HG02943 (cell line): Measurements from ENCODE around the gene OR2V1.
"Not testable (repeated sequence)": the region's sequence is repeated elsewhere in the genome, so short reads cannot be mapped to it uniquely, and the experiment has no call there.

Experiments used
- ATAC-seq: cut with Tn5 transposase; IDR thresholded peaks from one replicate; pipeline ENCODE4 v1.9.1; 2021; ENCODE audit warnings: mild to moderate bottlenecking, low read depth, moderate library complexity; ENCODE audit not compliant: unreplicated experiment

OR2V1 gene, protein sequence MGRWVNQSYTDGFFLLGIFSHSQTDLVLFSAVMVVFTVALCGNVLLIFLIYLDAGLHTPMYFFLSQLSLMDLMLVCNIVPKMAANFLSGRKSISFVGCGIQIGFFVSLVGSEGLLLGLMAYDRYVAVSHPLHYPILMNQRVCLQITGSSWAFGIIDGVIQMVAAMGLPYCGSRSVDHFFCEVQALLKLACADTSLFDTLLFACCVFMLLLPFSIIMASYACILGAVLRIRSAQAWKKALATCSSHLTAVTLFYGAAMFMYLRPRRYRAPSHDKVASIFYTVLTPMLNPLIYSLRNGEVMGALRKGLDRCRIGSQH

DNA sequence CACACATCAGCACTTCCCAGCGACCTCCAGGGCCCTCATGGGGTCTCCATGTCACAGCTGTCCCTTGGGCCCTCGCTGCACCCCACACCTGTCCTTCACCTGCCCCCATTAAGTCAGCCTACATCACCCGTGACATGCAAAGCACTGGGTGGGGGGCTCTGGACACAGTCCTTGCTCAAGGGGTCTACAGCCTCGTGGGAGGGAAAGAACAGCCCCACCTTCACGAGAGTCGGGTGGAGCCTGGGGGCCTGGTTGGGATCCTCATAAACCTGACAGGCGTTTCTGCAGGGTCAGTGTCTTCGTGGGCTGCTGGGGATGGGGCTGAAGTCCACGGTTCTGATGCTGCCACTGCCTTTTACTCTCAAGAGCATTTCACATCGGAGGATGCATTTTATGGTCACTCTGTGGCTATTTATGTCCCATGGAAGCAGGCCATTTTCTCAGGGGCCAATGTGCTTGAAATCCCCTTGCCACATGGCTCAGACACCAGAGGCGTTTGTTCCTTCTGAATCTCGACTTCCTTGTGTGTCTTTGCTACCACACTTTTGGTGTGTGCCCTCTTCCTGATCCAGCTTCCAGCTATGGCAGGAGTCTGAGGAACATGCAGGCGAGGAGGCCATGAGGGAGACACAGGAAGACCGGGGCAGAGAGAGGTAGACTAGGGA, at the start of gene OR2V1:
OR2V1 (minus strand) TSS at position 338 of the 665 bp plus-strand sequence. CDS start 5,865 bp downstream, outside the sequence.
- no peak for ATAC-seq

DNA sequence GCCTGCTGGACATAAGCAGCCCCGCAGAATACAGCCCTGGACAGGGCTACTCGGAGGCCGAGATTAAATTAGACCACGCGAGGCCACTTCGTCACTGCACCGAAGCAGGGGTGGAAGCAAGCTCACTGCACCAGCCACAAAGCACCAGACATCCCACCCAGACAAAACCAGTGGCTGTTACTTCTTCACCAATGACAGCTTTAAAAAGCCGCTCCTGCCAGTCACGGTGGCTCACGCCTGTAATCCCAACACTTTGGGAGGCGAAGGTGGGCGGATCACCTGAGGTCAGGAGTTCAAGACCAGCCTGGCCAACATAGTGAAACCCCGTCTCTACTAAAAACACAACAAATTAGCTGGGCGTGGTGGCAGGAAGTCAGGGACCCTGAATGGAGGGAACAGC, 46.6 kb upstream of the OR2V1 start:
- not testable (repeated sequence) for ATAC-seq

DNA sequence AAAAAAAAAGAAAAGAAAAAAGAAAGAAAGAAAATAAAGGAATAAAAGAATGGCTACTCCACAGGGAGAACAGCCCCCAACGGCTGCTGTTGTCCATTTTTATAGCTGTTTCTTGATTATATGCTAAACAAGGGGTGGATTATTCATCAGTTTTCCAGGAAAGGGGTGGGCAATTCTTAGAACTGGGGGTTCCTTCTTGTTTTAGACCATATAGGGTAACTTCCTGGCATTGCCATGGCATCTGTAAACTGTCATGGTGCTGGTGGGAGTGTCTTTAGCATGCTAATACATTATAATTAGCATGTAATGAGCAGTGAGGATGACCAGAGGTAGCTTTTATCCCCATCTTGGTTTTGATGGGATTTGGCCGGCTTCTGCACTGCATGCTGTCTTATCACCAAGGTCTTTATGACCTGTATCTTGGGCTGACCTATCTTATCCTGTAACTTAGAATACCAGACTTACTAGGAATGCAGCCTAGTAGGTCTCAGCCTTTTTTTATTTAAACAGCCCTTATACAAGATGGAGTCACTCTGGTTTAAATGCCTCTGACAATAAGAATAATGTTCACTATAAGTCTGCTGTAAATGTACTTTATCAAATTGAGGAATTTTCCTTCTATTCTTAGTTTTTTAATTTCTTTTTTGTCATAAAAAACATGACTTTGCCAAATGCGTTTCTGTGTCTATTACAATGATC, 45.4 kb upstream of the OR2V1 start:
- ATAC-seq: no peak

DNA sequence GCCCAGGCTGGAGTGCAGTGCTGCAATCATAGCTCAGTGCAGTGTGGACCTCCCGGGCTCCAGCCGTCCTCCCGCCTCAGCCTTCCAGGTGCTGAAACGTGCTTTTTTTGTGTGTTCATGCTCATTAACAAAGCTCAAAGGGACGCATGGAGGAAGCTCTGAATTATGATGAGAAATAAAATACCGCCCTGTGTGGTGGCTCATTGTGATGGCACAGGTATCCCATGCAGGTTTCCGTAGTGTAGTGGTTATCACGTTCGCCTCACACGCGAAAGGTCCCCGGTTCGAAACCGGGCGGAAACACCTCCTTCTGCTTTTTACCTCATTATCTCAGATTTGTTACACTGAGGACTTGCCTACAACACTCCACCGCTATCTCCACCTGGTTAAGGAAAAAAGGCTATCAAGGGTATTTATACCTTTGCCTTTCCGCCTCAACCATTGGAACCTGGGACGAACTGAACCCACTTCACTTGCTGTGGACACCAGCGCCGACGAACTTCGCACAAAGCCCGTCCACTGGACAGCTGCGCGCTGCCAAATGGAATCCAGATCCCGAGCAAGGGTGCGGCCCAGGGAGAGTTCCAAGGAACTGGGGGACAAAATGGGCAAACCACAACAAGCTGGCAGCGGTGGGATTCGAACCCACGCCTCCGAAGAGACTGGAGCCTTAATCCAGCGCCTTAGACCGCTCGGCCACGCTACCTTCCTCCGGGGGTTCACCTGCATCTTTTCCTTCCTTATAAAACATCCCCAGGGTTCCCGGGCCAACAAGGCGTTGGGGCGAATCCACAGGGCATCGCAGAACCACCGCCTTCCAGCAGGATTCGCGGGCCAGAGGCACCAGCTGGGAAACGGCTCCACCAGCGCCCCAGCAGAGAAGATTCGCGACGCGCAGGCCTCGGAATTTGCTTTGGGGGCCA, 42.7 kb upstream of the OR2V1 start:
- ATAC-seq: no peak

DNA sequence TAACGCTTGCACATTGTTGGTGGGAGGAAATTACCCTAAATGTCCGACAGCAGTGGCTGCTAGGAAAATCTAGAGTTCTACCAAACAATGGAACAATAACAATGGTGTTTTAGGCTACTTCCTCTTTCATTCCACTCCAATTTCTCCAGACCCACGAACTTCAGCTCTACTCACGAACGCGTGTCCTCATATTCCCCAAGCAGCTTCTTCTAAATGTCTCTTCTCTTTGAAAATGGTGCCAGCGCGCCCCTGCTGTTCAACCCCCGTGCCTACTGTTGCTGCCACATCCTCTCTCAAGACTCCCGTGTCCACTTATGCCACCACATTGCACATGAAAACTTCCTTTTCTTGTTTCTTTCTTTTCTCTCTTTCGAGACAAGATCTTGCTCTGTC, 42.1 kb upstream of the OR2V1 start:
- no peak for ATAC-seq

DNA sequence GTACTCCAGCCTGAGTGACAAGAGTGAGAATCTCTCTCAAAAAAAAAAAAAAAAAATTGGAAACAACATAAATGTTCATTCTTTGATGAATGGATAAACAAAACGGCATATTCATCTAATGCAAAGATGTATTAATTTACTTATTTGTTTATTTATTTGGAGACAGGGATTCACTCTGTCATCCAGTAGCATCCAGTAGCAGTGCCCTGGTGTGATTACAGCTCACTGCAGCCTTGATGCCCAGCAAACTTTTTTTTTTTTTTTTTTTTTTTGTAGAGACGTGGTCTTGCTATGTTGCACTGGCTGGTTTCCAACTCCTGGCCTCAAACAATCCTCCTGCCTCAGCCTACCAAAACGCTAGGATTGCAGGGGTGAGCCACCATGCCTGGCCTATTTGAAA, 40.8 kb upstream of the OR2V1 start:
- no peak for ATAC-seq

DNA sequence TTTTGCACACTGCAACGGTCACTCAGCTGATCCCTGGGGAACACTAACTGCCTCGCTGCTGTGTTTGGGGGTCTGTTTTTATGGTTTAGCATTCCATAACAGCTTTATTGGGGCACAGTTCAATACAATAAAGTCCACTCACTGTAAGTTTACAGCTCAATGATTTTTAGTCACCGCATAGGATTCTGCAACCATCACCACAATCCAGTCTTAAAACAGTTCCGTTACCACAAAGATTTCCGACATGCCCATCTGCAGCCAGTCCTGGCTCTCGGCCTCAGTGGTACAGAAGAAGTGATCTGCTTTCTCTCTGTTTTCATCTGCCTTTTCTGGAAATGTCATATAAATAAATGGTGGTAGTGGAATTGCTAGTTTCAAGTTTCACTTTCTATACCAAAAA, 40.0 kb upstream of the OR2V1 start:
- ATAC-seq: no peak

DNA sequence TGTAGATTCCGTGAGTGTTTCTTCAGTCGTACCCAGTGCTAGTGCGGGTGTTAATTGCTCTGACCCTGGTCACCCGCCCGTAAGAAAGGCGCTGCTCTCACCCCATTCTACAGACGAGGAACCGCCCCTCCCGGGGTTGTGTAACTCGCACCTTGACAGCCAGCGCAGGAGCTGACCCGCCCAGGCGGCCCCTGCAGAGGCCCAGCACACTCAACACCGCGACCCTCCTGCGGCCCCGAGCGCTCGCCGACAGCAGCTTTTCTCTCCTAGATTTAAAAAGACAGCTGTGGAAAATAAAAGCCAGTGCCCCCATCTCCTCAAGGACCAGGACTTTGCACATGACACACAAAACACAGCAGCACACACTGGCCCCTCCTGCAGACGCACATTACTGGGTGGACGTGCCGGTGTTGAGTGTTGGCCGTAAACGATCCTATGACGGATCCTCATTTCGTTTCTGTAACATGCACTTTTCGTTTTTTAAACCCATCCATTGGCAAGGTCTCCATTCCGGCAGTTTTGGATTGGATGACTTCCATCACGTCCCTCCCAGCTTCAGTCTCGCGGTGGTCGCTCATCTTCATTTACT, 39.4 kb upstream of the OR2V1 start:
- ATAC-seq: no peak

DNA sequence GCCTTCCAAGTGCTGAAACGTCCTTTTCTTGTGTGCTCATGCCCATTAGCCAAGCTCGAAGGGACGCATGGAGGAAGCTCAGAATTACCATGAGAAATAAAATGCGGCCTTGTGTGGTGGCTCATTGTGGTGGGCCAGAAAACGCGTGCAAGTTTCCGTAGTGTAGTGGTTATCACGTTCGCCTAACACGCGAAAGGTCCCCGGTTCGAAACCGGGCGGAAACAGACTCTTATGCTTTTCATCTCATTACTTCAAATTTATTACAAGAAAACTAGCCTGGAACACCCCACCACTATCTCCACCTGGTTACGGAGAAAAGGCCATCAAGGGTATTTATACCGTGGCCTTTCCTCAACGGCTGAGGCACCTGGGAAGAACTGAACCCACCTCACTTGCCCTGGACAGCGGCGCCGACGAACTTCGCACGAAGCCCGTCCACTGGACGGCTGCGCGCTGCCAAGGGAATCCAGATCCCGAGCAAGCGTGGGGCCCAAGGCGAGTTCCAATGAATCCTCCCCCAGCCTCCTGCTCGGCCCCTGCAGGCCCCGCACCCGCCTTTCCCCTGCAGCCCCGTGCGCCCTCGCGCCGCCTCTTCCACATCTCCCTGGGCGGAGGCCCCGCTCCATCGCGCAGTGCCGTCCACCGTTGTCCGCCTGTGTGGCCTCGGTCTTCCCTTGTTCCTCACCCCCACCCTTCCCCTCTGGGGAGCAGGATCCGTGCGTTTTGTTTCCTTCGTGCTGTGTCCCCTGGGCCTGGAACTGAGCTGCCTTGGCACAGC, 38.7 kb upstream of the OR2V1 start:
- ATAC-seq: not testable (repeated sequence)

DNA sequence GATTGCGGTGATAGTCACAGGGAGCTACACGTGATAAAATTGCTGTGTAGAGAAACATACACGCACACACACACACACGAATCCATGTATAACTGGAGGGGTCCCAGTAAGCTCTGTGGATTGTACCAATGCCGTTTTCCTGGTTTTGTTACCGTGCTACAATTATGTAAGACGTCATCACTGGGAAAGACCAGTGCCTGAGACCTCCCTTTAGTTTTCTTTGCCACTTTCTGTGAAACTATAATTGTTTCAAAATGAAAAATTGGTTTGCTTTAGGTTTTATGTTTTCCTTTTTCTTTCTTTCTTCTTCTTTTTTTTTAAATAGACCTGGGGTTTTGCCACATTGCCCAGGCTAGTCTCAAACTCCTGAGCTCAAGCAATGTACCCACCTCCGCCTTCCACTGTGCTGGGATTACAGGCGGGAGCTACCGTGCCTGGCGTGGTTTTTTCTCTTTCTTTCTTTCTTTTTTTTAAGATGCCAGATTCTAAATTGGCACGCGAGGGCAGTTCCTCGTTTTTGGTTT, 37.7 kb upstream of the OR2V1 start:
- no peak for ATAC-seq

DNA sequence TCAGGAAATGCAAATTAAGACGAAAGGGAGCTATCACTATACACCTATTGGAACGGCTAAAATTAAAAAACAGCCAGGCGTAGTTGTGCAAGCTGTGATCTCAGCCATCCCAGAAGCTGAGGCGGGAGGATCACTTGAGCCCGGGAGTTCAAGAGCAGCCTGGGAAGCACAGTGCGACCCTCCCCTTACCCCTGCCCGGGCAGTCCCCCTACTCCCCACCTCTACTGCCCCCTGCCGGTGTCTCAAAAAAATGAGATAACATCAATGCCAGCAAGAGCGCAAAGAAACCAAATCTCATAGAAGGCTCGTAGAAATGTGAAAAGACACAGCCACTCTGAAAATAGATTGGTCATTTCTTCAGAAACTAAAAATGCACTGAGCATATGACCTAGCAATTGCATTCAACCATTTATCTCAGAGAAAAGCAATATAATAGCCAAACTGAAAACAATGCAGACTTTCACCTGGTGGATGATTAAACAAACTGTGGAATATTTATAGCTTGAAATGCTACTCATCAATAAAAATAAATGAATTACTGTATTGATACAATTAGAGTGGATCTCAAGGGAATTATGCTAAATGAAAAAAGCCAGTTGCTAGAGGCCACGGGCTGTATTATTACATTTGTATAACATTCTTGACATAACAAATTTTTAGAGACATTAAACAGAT, 37.0 kb upstream of the OR2V1 start:
- no peak for ATAC-seq

DNA sequence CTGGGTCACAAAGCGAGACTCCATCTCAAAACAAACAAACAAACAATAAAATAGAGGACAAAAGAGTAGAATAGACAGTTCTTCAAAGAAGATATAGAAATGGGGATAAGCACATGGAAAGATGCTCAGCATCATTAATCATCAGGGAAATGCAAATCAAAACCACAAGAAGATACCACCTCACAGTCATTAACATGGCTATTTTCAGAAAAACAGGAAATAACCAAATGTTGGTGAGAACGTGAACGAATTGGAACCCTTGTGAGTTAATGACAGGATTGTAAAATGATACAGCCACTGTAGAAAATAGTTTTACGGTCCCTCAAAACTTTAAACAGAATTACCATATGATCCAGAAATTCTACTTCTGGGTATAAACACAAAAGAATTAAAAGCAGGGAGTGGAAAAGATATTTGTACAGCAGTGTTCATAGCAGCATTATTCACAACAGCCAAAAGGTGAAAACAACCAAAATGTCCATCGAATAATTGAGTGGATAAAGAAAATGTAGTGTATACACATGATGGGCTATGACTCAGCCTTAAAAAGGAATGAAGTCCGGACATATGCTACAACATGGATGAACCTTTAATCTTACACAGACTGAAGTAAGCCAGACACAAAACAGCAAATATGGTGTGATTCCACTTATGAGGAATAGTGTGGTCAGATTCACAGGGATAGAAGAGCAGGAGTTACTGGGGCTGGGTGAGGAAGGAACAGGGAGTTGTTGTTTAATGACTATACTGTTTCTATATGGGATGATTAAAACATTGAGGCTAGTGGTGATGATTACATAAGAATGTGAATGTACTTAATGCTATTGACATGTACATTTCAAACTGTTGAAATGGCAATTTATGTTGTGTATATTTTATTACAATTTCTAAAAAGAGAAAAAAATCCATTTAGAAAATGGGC, 36.1 kb upstream of the OR2V1 start:
- no peak for ATAC-seq

DNA sequence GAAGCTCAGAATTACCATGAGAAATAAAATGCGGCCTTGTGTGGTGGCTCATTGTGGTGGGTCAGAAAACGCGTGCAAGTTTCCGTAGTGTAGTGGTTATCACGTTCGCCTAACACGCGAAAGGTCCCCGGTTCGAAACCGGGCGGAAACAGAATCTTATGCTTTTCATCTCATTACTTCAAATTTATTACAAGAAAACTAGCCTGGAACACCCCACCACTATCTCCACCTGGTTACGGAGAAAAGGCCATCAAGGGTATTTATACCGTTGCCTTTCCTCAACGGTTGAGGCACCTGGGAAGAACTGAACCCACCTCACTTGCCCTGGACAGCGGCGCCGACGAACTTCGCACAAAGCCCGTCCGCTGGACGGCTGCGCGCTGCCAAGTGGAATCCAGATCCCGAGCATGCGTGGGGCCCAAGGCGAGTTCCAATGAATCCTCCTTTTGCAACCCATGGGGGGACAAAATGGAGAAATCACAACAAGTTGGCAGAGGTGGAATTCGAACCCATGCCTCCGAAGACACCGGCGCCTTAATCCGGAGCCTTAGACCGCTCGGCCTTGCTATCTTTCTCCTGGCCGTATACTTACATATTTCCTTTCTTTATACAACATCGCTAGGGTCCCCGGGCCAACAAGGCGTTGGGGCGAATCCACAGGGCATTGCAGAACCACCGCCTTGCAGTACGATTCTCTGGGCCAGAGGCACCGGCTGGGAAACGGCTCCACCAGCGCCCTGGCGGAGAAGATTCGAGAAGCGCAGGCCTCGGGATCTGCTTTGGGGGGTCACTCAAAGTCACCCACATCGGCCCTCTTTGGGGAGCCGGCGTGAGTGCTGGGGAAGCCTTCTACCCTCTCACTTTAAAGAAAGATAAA, 33.3 kb upstream of the OR2V1 start:
- ATAC-seq: no peak

DNA sequence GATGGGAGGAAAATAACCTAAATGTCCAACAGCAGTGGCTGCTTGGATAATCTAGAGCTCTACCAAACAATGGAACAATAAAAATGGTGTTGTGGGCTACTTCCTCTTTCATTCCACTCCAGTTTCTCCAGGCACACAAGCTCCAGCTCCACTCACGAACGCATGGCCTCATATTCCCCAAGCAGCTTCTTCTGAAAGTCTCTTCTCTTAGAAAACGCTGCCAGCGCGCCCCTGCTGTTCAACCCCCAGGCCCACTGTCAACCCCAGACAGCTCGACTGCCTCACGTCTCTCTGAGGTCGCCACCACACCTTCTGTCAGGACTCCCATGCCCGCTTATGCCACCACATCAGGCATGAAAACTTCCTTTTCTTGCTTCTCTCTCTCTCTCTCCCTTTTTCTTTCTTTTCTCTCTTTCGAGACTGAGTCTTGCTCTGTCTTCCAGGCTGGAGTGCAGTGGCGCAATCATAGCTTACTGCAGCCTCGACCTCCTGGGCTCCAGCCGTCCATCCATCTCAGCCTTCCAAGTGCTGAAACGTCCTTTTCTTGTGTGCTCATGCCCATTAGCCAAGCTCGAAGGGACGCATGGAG, 32.6 kb upstream of the OR2V1 start:
- no peak for ATAC-seq

DNA sequence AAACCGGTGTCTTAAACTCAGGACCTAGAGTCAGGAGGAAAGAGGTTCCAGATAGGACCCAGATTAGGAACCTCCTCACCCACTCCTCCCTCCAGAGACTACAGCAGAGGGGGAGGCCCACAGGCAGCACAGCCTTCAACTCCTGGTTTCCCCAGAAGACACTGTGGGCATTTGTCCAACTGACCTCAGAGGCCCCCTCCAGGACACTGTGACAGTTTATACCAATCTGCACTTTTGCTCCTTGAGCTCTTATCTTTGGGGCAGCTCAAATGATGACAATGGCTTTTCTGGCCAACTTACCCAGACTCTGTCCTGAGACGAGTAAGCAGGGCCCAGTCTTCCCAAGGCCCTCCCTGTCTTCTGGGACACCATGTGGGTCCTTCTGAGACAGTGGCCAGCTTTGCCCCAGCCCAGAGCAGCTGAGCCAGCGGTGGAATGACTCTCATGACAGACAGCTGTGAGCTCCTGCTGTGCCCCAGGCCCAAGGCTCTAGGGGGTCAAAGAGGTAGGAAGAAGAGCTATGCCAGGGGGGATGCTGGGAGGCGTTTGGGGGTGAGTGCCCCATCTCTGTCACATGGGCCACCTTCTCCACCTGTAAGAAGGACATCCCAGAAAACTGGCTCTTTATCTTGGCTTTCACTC, 30.7 kb upstream of the OR2V1 start:
- no peak for ATAC-seq
